Measurements from ENCODE around the gene ALOX12.
"Not testable (repeated sequence)": the region's sequence is repeated elsewhere in the genome, so short reads cannot be mapped to it uniquely, and the experiment has no call there.

The ALOX12 gene

GRCh38 chr17:7047566-7047965 is 51.7 kb downstream of the ALOX12 start:
- no peak for DNase-seq

DNA sequence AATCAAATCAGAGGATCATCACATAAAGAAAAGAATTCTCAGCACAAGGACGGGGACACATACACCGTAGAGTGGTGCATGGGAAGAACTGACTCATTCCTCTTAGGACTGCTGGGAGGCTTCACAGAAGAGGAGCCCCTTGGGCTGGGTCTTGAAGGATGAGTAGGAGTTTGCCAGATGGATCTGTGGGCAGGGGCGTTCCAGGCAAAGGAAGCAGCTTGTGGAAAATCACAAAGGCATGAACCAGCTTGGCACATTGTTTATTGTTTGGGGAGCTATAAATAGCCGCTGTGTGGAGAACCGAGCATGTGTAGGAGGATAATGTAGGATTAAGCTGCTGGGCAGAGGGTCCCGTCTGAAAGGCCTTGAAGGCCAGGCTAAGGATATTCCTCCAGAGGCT is 53.1 kb downstream of the ALOX12 start:
- DNase-seq: no peak

GRCh38 chr17:7050583-7050982 is 54.7 kb downstream of the ALOX12 start:
- not testable (repeated sequence) for DNase-seq

GRCh38 chr17:7056386-7056785 is 60.5 kb downstream of the ALOX12 start:
- no peak for DNase-seq

- DNase-seq: no peak
These were observed 63.1 kb downstream of the ALOX12 start for GRCh38 chr17:7058831-7059447.
